Skin epidermis (tissue), 12 donors: ENCODE data around the gene KLK3.

ENCODE experiments used
- H3K27ac ChIP-seq, 21 experiments: fragments of 200-600 bp; sonication (generic) in 11 of 21; one replicate each; pipeline ENCODE4 v1.5.0; 2020; ENCODE audit warnings: mild to moderate bottlenecking in 3 of 21, inconsistent platforms in 2 of 21, moderate library complexity in 2 of 21
- H3K4me3 ChIP-seq, 7 experiments: fragments of 200-600 bp; sonication (generic) in 2 of 7; one replicate each; pipeline ENCODE4 v1.5.0; 2020; ENCODE audit warnings: inconsistent platforms in 2 of 7, mild to moderate bottlenecking in 2 of 7, moderate library complexity in 1 of 7

Gene KLK3

GRCh38 chr19:50829801-50830200 is 24.9 kb upstream of the KLK3 start:
- no peak overlapping the region for H3K4me3 ChIP-seq
- H3K27ac ChIP-seq = no peak overlapping the region

DNA sequence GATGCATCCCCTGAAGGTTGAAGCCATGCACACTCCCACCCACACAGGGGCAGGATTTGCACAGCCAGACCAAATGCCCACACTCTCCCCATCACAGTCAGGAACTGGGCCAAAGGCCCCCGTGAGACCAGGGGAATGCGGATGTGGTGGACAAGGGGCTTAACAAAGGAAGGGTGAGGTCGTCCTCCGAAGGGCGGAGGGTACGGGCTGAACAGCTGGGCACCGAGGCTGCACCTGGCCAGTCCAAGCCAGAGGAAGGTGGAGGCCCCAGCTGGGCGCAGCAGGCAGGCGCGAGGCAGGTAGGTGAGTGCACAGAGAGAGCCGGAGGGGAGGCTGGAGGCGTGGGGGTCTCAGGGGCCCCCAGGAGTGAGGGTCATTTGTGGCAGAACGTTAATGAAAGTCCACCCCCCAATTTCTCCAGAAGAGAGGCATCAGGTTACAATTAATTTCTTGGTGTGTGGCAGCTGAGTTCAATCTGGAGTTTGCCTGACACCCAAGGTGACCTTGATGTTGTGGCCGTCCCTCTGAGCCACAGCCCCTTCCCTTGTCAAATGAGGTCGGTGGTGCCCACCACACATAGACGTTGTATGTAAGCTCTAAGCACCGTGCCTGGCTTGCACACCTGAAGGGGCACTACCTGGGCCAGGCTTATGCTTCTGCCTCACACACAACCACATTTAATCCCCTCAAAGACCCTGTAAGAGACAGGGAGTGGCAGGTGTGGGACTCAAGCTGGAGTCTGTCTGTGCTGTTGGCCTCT is 24.3 kb upstream of the KLK3 start:
- no peak overlapping the region for H3K27ac ChIP-seq
- H3K4me3 ChIP-seq = no peak overlapping the region

GRCh38 chr19:50831026-50831396 is 23.7 kb upstream of the KLK3 start:
- no peak overlapping the region for H3K4me3 ChIP-seq
- H3K27ac ChIP-seq = no peak overlapping the region

- Histone ChIP-seq H3K27ac (no peak overlapping the region), H3K4me3 (no peak overlapping the region)
These were observed 22.0 kb upstream of the KLK3 start for GRCh38 chr19:50832666-50833065.

DNA sequence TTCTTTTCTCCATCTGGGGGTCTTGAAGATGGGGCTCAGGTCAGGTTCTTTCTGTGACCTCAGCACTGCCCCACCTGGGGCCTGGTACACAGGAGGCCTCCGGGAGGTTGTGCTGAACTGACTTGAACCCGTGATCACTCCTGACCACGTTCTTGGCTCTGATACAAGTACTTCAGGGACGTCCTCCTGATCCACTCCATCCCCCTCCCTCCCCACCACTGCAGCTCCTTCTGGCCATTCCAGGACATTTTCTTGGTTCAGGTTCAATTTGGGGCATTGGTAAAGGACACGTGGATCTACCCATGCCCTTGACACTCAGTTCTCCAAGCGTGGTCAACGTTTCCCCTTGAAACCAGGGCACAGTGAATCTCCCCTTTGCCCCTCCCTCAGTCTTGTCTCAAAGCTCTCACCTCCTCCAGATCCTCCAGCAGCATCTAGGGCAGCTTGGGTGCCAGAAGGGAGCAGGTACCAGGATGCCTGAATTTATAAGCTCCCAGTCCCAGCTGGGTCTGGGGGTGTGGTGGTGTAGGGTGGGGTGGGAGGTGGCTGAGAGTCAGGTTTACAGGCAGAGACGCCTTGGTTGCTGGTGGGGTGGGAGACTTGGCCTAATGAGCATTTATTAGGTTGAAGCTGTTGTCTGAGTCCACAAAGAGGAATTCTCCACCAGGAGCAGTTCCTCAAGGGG is 21.5 kb upstream of the KLK3 start, which contains the start of gene KLK15:
Gene KLK15 (minus strand): TSS at position 458 of the 685 bp plus-strand sequence. CDS start 2,082 bp downstream, outside the sequence.
- Histone ChIP-seq H3K4me3 (no peak within 1 kb of the TSS), H3K27ac (no peak within 1 kb of the TSS)

GRCh38 chr19:50833802-50834167 is 20.9 kb upstream of the KLK3 start:
- H3K27ac ChIP-seq = no peak overlapping the region
- no peak overlapping the region for H3K4me3 ChIP-seq

DNA sequence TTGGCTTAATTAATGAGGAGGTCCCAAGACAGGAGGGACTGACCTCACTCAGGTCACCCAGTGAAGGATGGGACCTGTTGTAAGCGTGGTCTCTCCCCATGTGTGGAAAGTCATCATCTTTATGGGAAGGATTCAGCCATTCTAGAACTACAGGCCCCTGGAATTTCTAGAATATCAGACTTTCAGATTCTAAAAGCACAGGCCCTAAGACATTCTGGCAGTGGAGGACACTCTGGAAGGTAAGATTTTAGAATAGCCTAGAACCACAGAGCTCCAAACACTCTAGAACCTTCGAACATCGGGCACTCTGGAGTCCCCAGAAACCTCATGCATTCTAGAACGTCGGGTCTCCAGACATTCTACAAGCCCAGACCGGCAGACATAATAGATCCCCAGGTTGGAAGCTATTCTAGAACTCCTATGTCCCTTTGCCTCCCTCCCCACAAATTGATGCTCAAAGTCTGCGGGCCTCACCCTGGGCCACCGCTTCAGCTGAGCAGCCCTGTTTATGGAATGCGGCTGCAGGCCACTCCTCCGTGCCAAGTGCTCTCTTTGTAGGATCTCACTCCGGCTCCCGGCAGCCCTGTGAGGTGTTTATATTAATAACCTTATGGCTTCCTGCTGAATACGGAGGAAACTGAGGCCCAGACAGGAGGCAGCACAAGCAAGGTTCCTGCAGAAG is 19.5 kb upstream of the KLK3 start:
- peak overlapping the region; percentile 27 to 50 (median 45) for H3K4me3 ChIP-seq
- H3K27ac ChIP-seq = peak overlapping the region in 10 of 21 experiments; percentile 14 to 63 (median 44)

- peak overlapping the region in 11 of 21 experiments; percentile 14 to 63 (median 38) for H3K27ac ChIP-seq
- peak overlapping the region; percentile 27 to 50 (median 45) for H3K4me3 ChIP-seq
These were observed 18.8 kb upstream of the KLK3 start for GRCh38 chr19:50835785-50836542.

GRCh38 chr19:50836543-50837195 is 18.0 kb upstream of the KLK3 start:
- Histone ChIP-seq H3K4me3 (peak overlapping the region in 2 of 7 experiments; percentile 45 to 46), H3K27ac (peak overlapping the region in 3 of 21 experiments; percentile 18 to 56 (median 38))

- H3K27ac ChIP-seq = no peak overlapping the region
- H3K4me3 ChIP-seq = no peak overlapping the region
These were observed 17.4 kb upstream of the KLK3 start for GRCh38 chr19:50837300-50837699.

DNA sequence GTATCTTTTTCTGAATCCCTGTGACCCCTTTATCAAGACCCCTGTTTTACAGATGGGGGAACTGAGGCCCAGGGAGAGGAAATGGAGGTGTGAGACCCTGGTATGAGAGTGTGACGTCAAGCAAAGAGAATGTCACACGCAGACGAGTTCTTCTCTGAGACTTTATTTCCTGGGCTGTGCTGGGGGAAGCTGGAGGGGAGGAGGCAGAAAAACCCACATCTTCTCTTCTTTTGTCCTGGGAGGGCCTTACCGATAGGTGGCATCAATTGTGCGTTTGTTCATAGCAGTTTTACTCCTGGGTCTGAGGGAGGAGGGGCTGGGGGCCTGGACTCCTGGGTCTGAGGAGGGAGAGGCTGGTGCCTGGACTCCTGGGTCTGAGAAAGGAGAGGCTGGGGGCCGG is 16.5 kb upstream of the KLK3 start:
- H3K27ac ChIP-seq = no peak overlapping the region
- H3K4me3 ChIP-seq = no peak overlapping the region

- H3K27ac ChIP-seq = no peak overlapping the region
These were observed 14.7 kb upstream of the KLK3 start for GRCh38 chr19:50839712-50840655.

GRCh38 chr19:50842130-50842529 is 12.6 kb upstream of the KLK3 start:
- no peak overlapping the region for H3K27ac ChIP-seq

More at GRCh38 chr19:50839712-50840655, 14.7 kb upstream of the KLK3 start:
- no peak overlapping the region for H3K4me3 ChIP-seq

GRCh38 chr19:50843205-50843604 is 11.5 kb upstream of the KLK3 start:
- no peak overlapping the region for H3K4me3 ChIP-seq
- no peak overlapping the region for H3K27ac ChIP-seq

More at GRCh38 chr19:50842130-50842529, 12.6 kb upstream of the KLK3 start:
- no peak overlapping the region for H3K4me3 ChIP-seq

- Histone ChIP-seq H3K27ac (no peak overlapping the region), H3K4me3 (no peak overlapping the region)
These were observed 11.0 kb upstream of the KLK3 start for GRCh38 chr19:50843701-50844221.

- no peak overlapping the region for H3K27ac ChIP-seq
These were observed 10.3 kb upstream of the KLK3 start for GRCh38 chr19:50844296-50844935.

GRCh38 chr19:50850738-50851137 is 4.0 kb upstream of the KLK3 start:
- no peak overlapping the region for H3K27ac ChIP-seq
- no peak overlapping the region for H3K4me3 ChIP-seq

More at GRCh38 chr19:50844296-50844935, 10.3 kb upstream of the KLK3 start:
- H3K4me3 ChIP-seq = no peak overlapping the region
